Glutamatergic neuron (in vitro differentiated cells): ENCODE results near the gene LOXL4. TPM values are rescaled to one million over a fixed set of nuclear protein-coding genes. Genes with fewer than 3 reads are reported as not detected.

Source experiments
- DNase-seq: peaks from one replicate; pipeline ENCODE4 v3.0.0; 2022
- H3K27ac Mint-ChIP-seq: one replicate; pipeline ENCODE4 v1.8.0; 2020; ENCODE audit warnings: mild to moderate bottlenecking, mixed read lengths, inconsistent platforms; ENCODE audit not compliant: unreplicated experiment
- H3K27me3 Mint-ChIP-seq: one replicate; pipeline ENCODE4 v1.8.0; 2020; ENCODE audit warnings: mild to moderate bottlenecking, moderate library complexity, mixed read lengths, inconsistent platforms; ENCODE audit not compliant: unreplicated experiment
- H3K36me3 Mint-ChIP-seq: one replicate; pipeline ENCODE4 v1.8.0; 2020; ENCODE audit warnings: mild to moderate bottlenecking, mixed read lengths, inconsistent platforms; ENCODE audit not compliant: unreplicated experiment
- H3K4me1 Mint-ChIP-seq: one replicate; pipeline ENCODE4 v1.8.0; 2020; ENCODE audit warnings: mild to moderate bottlenecking, low read depth, mixed read lengths, inconsistent platforms; ENCODE audit not compliant: unreplicated experiment
- H3K4me3 Mint-ChIP-seq: one replicate; pipeline ENCODE4 v1.8.0; 2020; ENCODE audit warnings: mild to moderate bottlenecking, mixed read lengths, inconsistent platforms; ENCODE audit not compliant: unreplicated experiment
- H3K9me3 Mint-ChIP-seq: one replicate; pipeline ENCODE4 v1.8.0; 2020; ENCODE audit warnings: mild to moderate bottlenecking, moderate library complexity, mixed read lengths, inconsistent platforms; ENCODE audit not compliant: unreplicated experiment
- total RNA-seq: library from RNA; stranded (reverse); fragmentation: NEBNext Ultra II Directional; extraction: Animal tissue kit (Norgen Biotek cat#: 25700); gene quantifications from one replicate; pipeline ENCODE4 v1.2.1, GENCODE V29; 2021; ENCODE audit not compliant: unreplicated experiment
- TF ChIP-seq, protein P1 (sequence below): fragments of 200-600 bp; sonication (generic); IDR thresholded peaks from one replicate; pipeline ENCODE4 v1.5.0; 2021; ENCODE audit not compliant: partially characterized antibody, unreplicated experiment

LOXL4 gene
- total RNA-seq, 1 donor from 2014 or later: 6.1 TPM

DNA sequence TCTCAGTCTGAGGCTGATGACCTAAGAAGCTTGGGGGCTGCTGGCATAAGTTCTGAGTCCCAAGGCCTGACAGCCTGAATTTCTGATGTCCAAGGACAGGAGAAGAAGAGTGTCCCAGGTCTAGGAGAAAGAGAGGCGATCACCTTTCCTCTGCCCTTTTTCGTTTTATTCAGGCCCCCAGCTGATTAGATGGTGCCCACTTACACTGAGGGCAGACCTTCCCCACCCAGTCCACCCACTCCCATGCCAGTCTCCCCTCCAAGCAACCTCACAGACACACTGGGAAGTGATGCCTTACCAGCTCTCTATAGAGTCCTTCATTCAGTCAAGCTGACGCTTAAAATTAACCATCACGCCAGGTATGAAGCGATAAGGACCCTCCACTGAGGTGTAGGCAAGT, 19.3 kb upstream of the LOXL4 start:
- Mint-ChIP-seq H3K4me3 (no peak overlapping the region), H3K27ac (no peak overlapping the region), H3K36me3 (no peaks in the 10 kb centered on the region), H3K9me3 (peaks cover 4% of the 10 kb centered on the region), H3K27me3 (peaks cover 4% of the 10 kb centered on the region), H3K4me1 (peaks cover 13% of the 10 kb centered on the region)
- TF ChIP-seq, protein P1, sequence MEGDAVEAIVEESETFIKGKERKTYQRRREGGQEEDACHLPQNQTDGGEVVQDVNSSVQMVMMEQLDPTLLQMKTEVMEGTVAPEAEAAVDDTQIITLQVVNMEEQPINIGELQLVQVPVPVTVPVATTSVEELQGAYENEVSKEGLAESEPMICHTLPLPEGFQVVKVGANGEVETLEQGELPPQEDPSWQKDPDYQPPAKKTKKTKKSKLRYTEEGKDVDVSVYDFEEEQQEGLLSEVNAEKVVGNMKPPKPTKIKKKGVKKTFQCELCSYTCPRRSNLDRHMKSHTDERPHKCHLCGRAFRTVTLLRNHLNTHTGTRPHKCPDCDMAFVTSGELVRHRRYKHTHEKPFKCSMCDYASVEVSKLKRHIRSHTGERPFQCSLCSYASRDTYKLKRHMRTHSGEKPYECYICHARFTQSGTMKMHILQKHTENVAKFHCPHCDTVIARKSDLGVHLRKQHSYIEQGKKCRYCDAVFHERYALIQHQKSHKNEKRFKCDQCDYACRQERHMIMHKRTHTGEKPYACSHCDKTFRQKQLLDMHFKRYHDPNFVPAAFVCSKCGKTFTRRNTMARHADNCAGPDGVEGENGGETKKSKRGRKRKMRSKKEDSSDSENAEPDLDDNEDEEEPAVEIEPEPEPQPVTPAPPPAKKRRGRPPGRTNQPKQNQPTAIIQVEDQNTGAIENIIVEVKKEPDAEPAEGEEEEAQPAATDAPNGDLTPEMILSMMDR: no peak
- no peak for DNase-seq

DNA sequence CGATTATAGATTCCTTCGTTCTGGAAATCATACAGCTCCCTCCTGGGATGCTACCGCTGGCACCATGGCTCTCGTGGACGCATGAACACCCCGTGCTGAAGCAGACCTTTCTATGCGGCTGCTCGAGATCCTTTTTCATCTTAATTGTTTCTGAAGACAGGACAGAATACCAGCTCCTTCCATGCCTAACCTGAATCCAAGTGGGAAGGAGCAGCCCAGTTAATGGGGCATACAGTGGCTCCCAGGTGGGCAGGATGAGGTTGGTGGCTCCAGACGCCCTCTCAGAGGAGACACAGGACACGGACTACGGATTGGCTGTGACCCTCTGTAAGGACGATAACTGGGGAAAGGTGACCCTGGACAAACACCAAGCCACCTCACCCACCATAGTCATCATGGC, 18.4 kb upstream of the LOXL4 start:
- TF ChIP-seq, protein P1: no peak
- DNase-seq: no peak
- Mint-ChIP-seq H3K4me1 (peaks cover 11% of the 10 kb centered on the region), H3K36me3 (peaks cover 2% of the 10 kb centered on the region), H3K27me3 (peaks cover 4% of the 10 kb centered on the region), H3K4me3 (no peak overlapping the region), H3K27ac (no peak overlapping the region), H3K9me3 (peaks cover 3% of the 10 kb centered on the region)

DNA sequence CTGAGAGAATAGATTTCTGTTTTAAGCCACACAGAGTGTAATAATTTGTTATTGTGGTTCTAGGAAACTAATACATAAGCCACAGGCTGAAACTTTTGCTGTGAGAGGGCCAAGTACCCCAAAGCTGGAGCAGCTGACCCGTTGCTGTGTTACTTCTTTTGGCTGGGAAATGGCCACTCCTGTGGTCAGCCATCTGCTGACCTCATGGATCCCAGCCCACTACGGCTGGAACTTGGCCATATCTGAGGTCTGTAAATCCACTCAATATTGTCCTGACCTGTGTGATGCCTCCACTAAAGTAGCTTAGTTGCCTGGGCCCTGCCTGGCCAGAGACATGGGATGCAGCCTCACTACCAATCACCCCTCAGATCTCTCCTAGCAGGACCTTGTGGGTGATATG, 17.4 kb upstream of the LOXL4 start:
- TF ChIP-seq, protein P1: no peak
- H3K4me3 Mint-ChIP-seq: no peak overlapping the region

DNA sequence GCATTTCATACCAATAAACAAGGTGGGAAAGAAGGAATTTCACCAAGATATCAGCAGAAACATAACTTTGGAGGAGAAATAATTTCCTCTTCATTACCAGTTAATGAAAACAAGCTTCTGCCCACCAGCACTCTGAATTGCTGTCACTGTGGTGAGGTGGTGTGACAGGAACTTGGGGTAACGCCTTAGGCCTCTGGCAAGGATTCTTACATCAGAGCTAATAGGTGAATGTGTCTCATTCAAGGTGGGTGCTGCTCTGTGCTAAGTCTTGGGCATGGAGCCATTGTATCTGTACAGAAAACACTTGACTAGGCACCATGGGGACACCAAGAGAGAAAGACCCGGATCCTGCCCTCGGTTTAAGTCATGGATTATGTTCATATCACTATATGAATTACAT, 8.3 kb upstream of the LOXL4 start:
- TF ChIP-seq, protein P1: no peak
- no peak overlapping the region for H3K4me3 Mint-ChIP-seq
- no peak for DNase-seq
- peaks cover 3% of the 10 kb centered on the region for H3K27me3 Mint-ChIP-seq
- H3K4me1 Mint-ChIP-seq: peaks cover 7% of the 10 kb centered on the region
- H3K9me3 Mint-ChIP-seq: peaks cover 3% of the 10 kb centered on the region
- no peak overlapping the region for H3K27ac Mint-ChIP-seq
- peaks cover 21% of the 10 kb centered on the region for H3K36me3 Mint-ChIP-seq

More for the DNA sequence above, 17.4 kb upstream of the LOXL4 start:
- no peak for DNase-seq
- Mint-ChIP-seq H3K36me3 (peaks cover 9% of the 10 kb centered on the region), H3K27me3 (peaks cover 4% of the 10 kb centered on the region), H3K9me3 (peaks cover 1% of the 10 kb centered on the region), H3K4me1 (peaks cover 11% of the 10 kb centered on the region), H3K27ac (no peak overlapping the region)

DNA sequence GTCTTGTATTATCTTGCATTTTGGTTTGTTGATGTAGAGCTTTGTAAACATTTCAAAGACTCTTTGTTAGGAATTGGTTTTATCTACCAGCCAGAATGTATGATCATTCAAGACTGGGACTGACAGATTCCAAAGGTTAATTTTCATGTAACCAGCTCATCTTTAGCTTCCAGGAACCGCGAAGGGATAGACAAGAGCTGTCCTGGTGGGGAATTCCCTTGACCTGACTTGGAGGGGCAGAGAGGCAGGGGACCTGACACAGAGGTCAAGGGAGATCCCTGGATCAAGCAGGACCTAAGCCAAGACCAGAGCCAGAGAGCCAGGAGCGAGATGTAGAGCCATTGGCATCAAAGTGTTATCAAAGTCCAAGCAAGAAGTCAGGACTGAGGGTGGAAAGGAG, 6.6 kb upstream of the LOXL4 start:
- peaks cover 22% of the 10 kb centered on the region for H3K4me1 Mint-ChIP-seq
- peaks cover 7% of the 10 kb centered on the region for H3K27me3 Mint-ChIP-seq
- TF ChIP-seq, protein P1: no peak
- peaks cover 9% of the 10 kb centered on the region for H3K9me3 Mint-ChIP-seq
- peak overlapping the region; percentile 16 for H3K4me3 Mint-ChIP-seq
- no peak for DNase-seq
- H3K36me3 Mint-ChIP-seq: peaks cover 10% of the 10 kb centered on the region
- H3K27ac Mint-ChIP-seq: peak overlapping the region; percentile 43
